ENCODE results near the gene PERM1.
"Not testable (repeated sequence)": the region's sequence is repeated elsewhere in the genome, so short reads cannot be mapped to it uniquely, and the experiment has no call there.

Gene PERM1

GRCh38 chr1:953524-954320, 28.2 kb downstream of the PERM1 start:
- no peak for TF ChIP-seq CTCF (IDR thresholded peaks at IDR 0.05; ENCODE audit: low read depth, low read length)
- H3K4me3 ChIP-seq (replicated peaks in 1 of 2; ENCODE audit: low read depth in 2 of 2, low read length in 2 of 2), result no peak overlapping the region
- DNase-seq (ENCODE audit: low read depth in 2 of 2), result no peak

- DNase-seq (ENCODE audit: low read depth in 2 of 2), result no peak
- TF ChIP-seq CTCF (IDR thresholded peaks at IDR 0.05; ENCODE audit: low read depth, low read length), result no peak
- no peak overlapping the region for H3K4me3 ChIP-seq (replicated peaks in 1 of 2; ENCODE audit: low read depth in 2 of 2, low read length in 2 of 2)
Observed at GRCh38 chr1:952603-953002, 29.3 kb downstream of the PERM1 start.

- H3K4me3 ChIP-seq (replicated peaks in 1 of 2; ENCODE audit: low read depth in 2 of 2, low read length in 2 of 2), result no peak overlapping the region
- no peak for TF ChIP-seq CTCF (IDR thresholded peaks at IDR 0.05; ENCODE audit: low read depth, low read length)
- DNase-seq (ENCODE audit: low read depth in 2 of 2), result no peak
Observed at GRCh38 chr1:952201-952600, 29.7 kb downstream of the PERM1 start.

GRCh38 chr1:951364-951763, 30.5 kb downstream of the PERM1 start:
- peak; percentile 36 for TF ChIP-seq CTCF (IDR thresholded peaks at IDR 0.05; ENCODE audit: low read depth, low read length)
- peak in 1 of 2 donors; percentile 39 for DNase-seq (ENCODE audit: low read depth in 2 of 2)
- no peak overlapping the region for H3K4me3 ChIP-seq (replicated peaks in 1 of 2; ENCODE audit: low read depth in 2 of 2, low read length in 2 of 2)

- no peak overlapping the region for H3K4me3 ChIP-seq (replicated peaks in 1 of 2; ENCODE audit: low read depth in 2 of 2, low read length in 2 of 2)
Observed at GRCh38 chr1:950881-951280, 31.0 kb downstream of the PERM1 start.

GRCh38 chr1:950268-950667, 31.6 kb downstream of the PERM1 start:
- TF ChIP-seq CTCF (IDR thresholded peaks at IDR 0.05; ENCODE audit: low read depth, low read length), result no peak
- no peak overlapping the region for H3K4me3 ChIP-seq (replicated peaks in 1 of 2; ENCODE audit: low read depth in 2 of 2, low read length in 2 of 2)
- DNase-seq (ENCODE audit: low read depth in 2 of 2), result no peak

More at GRCh38 chr1:950881-951280, 31.0 kb downstream of the PERM1 start:
- TF ChIP-seq CTCF (IDR thresholded peaks at IDR 0.05; ENCODE audit: low read depth, low read length), result no peak
- no peak for DNase-seq (ENCODE audit: low read depth in 2 of 2)

- H3K4me3 ChIP-seq (replicated peaks in 1 of 2; ENCODE audit: low read depth in 2 of 2, low read length in 2 of 2), result no peak overlapping the region
- DNase-seq (ENCODE audit: low read depth in 2 of 2), result no peak
- no peak for TF ChIP-seq CTCF (IDR thresholded peaks at IDR 0.05; ENCODE audit: low read depth, low read length)
Observed at GRCh38 chr1:947958-948357, 33.9 kb downstream of the PERM1 start.

GRCh38 chr1:946811-947210, 35.1 kb downstream of the PERM1 start:
- not testable (repeated sequence) for H3K4me3 ChIP-seq (replicated peaks in 1 of 2; ENCODE audit: low read depth in 2 of 2, low read length in 2 of 2); DNase-seq (ENCODE audit: low read depth in 2 of 2)

All from cardiac fibroblast (primary cell).